ENCODE data around the gene RTL10. TPM values are rescaled to one million over a fixed set of nuclear protein-coding genes. Genes with fewer than 3 reads are reported as not detected.

The RTL10 gene
- polyA plus RNA-seq, 3 donors from 2014 or later = 1.5 to 8.1 (median 4.5) TPM

- Mint-ChIP-seq H3K9me3 (no peaks in the 10 kb centered on the region), H3K36me3 (no peaks in the 10 kb centered on the region), H3K27me3 (ENCODE audit: low read depth in 3 of 3) (peaks cover 0 to 2% (median 2%) of the 10 kb centered on the region in 3 donors), H3K4me3 (no peak overlapping the region), H3K4me1 (no peaks in the 10 kb centered on the region), H3K27ac (no peak overlapping the region)
- no peak for DNase-seq
These were observed 21.0 kb upstream of the RTL10 start for GRCh38 chr22:19875531-19876313.

GRCh38 chr22:19875061-19875530 lies 20.4 kb upstream of the RTL10 start:
- no peaks in the 10 kb centered on the region for H3K4me1 Mint-ChIP-seq
- DNase-seq = no peak
- H3K4me3 Mint-ChIP-seq = no peak overlapping the region

GRCh38 chr22:19874307-19875060 lies 19.8 kb upstream of the RTL10 start:
- Mint-ChIP-seq H3K4me1 (no peaks in the 10 kb centered on the region), H3K4me3 (no peak overlapping the region), H3K27me3 (ENCODE audit: low read depth in 3 of 3) (peaks cover 0 to 2% (median 2%) of the 10 kb centered on the region in 3 donors), H3K27ac (no peak overlapping the region), H3K36me3 (no peaks in the 10 kb centered on the region), H3K9me3 (no peaks in the 10 kb centered on the region)
- no peak for DNase-seq

More at GRCh38 chr22:19875061-19875530, 20.4 kb upstream of the RTL10 start:
- H3K9me3 Mint-ChIP-seq = no peaks in the 10 kb centered on the region
- H3K27me3 Mint-ChIP-seq (ENCODE audit: low read depth in 3 of 3) = peaks cover 0 to 2% (median 2%) of the 10 kb centered on the region in 3 donors
- no peaks in the 10 kb centered on the region for H3K36me3 Mint-ChIP-seq
- H3K27ac Mint-ChIP-seq = no peak overlapping the region

GRCh38 chr22:19873960-19874306 lies 19.3 kb upstream of the RTL10 start:
- no peak overlapping the region for H3K27ac Mint-ChIP-seq
- H3K36me3 Mint-ChIP-seq = no peaks in the 10 kb centered on the region
- no peak overlapping the region for H3K4me3 Mint-ChIP-seq
- no peaks in the 10 kb centered on the region for H3K4me1 Mint-ChIP-seq
- DNase-seq = no peak
- H3K27me3 Mint-ChIP-seq (ENCODE audit: low read depth in 3 of 3) = peaks cover 1 to 2% (median 2%) of the 10 kb centered on the region in 3 donors
- no peaks in the 10 kb centered on the region for H3K9me3 Mint-ChIP-seq

GRCh38 chr22:19873138-19873959 lies 18.7 kb upstream of the RTL10 start:
- no peak for DNase-seq
- Mint-ChIP-seq H3K4me1 (no peaks in the 10 kb centered on the region), H3K27ac (no peak overlapping the region), H3K27me3 (ENCODE audit: low read depth in 3 of 3) (peaks cover 2% of the 10 kb centered on the region in 3 donors), H3K9me3 (no peaks in the 10 kb centered on the region), H3K4me3 (no peak overlapping the region), H3K36me3 (no peaks in the 10 kb centered on the region)

- no peak overlapping the region for H3K4me3 Mint-ChIP-seq
- DNase-seq = no peak
- H3K9me3 Mint-ChIP-seq = no peaks in the 10 kb centered on the region
- H3K36me3 Mint-ChIP-seq = no peaks in the 10 kb centered on the region
- H3K27ac Mint-ChIP-seq = no peak overlapping the region
- H3K4me1 Mint-ChIP-seq = no peaks in the 10 kb centered on the region
- H3K27me3 Mint-ChIP-seq (ENCODE audit: low read depth in 3 of 3) = peaks cover 2% of the 10 kb centered on the region in 3 donors
These were observed 18.1 kb upstream of the RTL10 start for GRCh38 chr22:19872779-19873137.

GRCh38 chr22:19871845-19872778 lies 17.4 kb upstream of the RTL10 start:
- Mint-ChIP-seq H3K4me1 (no peaks in the 10 kb centered on the region), H3K9me3 (no peaks in the 10 kb centered on the region), H3K27ac (no peak overlapping the region), H3K36me3 (no peaks in the 10 kb centered on the region), H3K4me3 (no peak overlapping the region), H3K27me3 (ENCODE audit: low read depth in 3 of 3) (peaks cover 2% of the 10 kb centered on the region in 3 donors)
- DNase-seq = no peak

- Mint-ChIP-seq H3K27ac (no peak overlapping the region), H3K27me3 (ENCODE audit: low read depth in 3 of 3) (peaks cover 2% of the 10 kb centered on the region in 3 donors), H3K4me1 (no peaks in the 10 kb centered on the region), H3K36me3 (no peaks in the 10 kb centered on the region), H3K4me3 (no peak overlapping the region), H3K9me3 (no peaks in the 10 kb centered on the region)
- DNase-seq = no peak
These were observed 16.6 kb upstream of the RTL10 start for GRCh38 chr22:19871023-19871844.

GRCh38 chr22:19870153-19871022 lies 15.7 kb upstream of the RTL10 start:
- no peak for DNase-seq
- no peaks in the 10 kb centered on the region for H3K4me1 Mint-ChIP-seq
- no peak overlapping the region for H3K27ac Mint-ChIP-seq
- peaks cover 2% of the 10 kb centered on the region in 3 donors for H3K27me3 Mint-ChIP-seq (ENCODE audit: low read depth in 3 of 3)
- no peaks in the 10 kb centered on the region for H3K9me3 Mint-ChIP-seq
- H3K4me3 Mint-ChIP-seq = no peak overlapping the region
- H3K36me3 Mint-ChIP-seq = no peaks in the 10 kb centered on the region

- no peak for DNase-seq
- no peak overlapping the region for H3K4me3 Mint-ChIP-seq
- H3K9me3 Mint-ChIP-seq = no peaks in the 10 kb centered on the region
- H3K4me1 Mint-ChIP-seq = no peaks in the 10 kb centered on the region
- no peaks in the 10 kb centered on the region for H3K36me3 Mint-ChIP-seq
- no peak overlapping the region for H3K27ac Mint-ChIP-seq
- peaks cover 2% of the 10 kb centered on the region in 3 donors for H3K27me3 Mint-ChIP-seq (ENCODE audit: low read depth in 3 of 3)
These were observed 15.0 kb upstream of the RTL10 start for GRCh38 chr22:19869497-19870152.

- Mint-ChIP-seq H3K4me3 (no peak overlapping the region), H3K9me3 (no peaks in the 10 kb centered on the region), H3K4me1 (no peaks in the 10 kb centered on the region), H3K27ac (no peak overlapping the region), H3K36me3 (no peaks in the 10 kb centered on the region), H3K27me3 (ENCODE audit: low read depth in 3 of 3) (peaks cover under 1 to 2% (median 2%) of the 10 kb centered on the region in 3 donors)
- no peak for DNase-seq
These were observed 14.2 kb upstream of the RTL10 start for GRCh38 chr22:19868773-19869471.

All from immature natural killer cell (primary cell).